8988T (cell line): Measurements from ENCODE around the gene WWOX.

ENCODE experiments used
- DNase-seq: peaks from one replicate; pipeline ENCODE4 v3.0.0; 2011

WWOX gene

GRCh38 chr16:78832100-78832499, 732.6 kb downstream of the WWOX start:
- DNase-seq, result no peak

GRCh38 chr16:78836802-78837491, 737.5 kb downstream of the WWOX start:
- DNase-seq, result no peak

GRCh38 chr16:78837706-78838105, 738.3 kb downstream of the WWOX start:
- no peak for DNase-seq

- DNase-seq, result no peak
Observed at GRCh38 chr16:78838276-78838675, 738.8 kb downstream of the WWOX start.

- no peak for DNase-seq
Observed at GRCh38 chr16:78842950-78843349, 743.5 kb downstream of the WWOX start.

GRCh38 chr16:78843978-78844377, 744.5 kb downstream of the WWOX start:
- DNase-seq, result no peak

- no peak for DNase-seq
Observed at GRCh38 chr16:78844682-78845081, 745.2 kb downstream of the WWOX start.

- DNase-seq, result no peak
Observed at GRCh38 chr16:78851266-78851665, 751.8 kb downstream of the WWOX start.

GRCh38 chr16:78852081-78852635, 752.7 kb downstream of the WWOX start:
- DNase-seq, result no peak

GRCh38 chr16:78862022-78862421, 762.6 kb downstream of the WWOX start:
- DNase-seq, result no peak

- DNase-seq, result no peak
Observed at GRCh38 chr16:78866521-78866920, 767.1 kb downstream of the WWOX start.

GRCh38 chr16:78869492-78869891, 770.0 kb downstream of the WWOX start:
- DNase-seq, result no peak

- no peak for DNase-seq
Observed at GRCh38 chr16:78871241-78871640, 771.8 kb downstream of the WWOX start.

- no peak for DNase-seq
Observed at GRCh38 chr16:78876671-78877070, 777.2 kb downstream of the WWOX start.

GRCh38 chr16:78877114-78877655, 777.7 kb downstream of the WWOX start:
- no peak for DNase-seq

- DNase-seq, result no peak
Observed at GRCh38 chr16:78878570-78878969, 779.1 kb downstream of the WWOX start.

- DNase-seq, result no peak
Observed at GRCh38 chr16:78879011-78879410, 779.6 kb downstream of the WWOX start.

GRCh38 chr16:78882150-78882549, 782.7 kb downstream of the WWOX start:
- no peak for DNase-seq

- DNase-seq, result no peak
Observed at GRCh38 chr16:78882751-78883150, 783.3 kb downstream of the WWOX start.

- DNase-seq, result no peak
Observed at GRCh38 chr16:78884204-78884603, 784.8 kb downstream of the WWOX start.

GRCh38 chr16:78889346-78889745, 789.9 kb downstream of the WWOX start:
- DNase-seq, result no peak

- DNase-seq, result no peak
Observed at GRCh38 chr16:78890373-78890895, 791.0 kb downstream of the WWOX start.

- DNase-seq, result no peak
Observed at GRCh38 chr16:78892951-78893733, 793.7 kb downstream of the WWOX start.

- DNase-seq, result no peak
Observed at GRCh38 chr16:78894886-78895285, 795.4 kb downstream of the WWOX start.
